Osteoblast (primary cell): Measurements from ENCODE around the gene TMEM30B. TPM values are rescaled to one million over a fixed set of nuclear protein-coding genes. Genes with fewer than 3 reads are reported as not detected.
A peak's percentile ranks its signal among the peaks of the same experiment; 100 is the strongest.

Experiments used
- DNase-seq: peaks from one replicate; pipeline ENCODE4 v3.0.0; 2011; ENCODE audit warnings: low spot score, mixed read lengths; ENCODE audit not compliant: insufficient read length; ENCODE audit errors: missing footprints
- H2AFZ ChIP-seq: 2 replicates; pipeline ENCODE4 v1.6.0; 2011; ENCODE audit warnings: mild to moderate bottlenecking, low read length
- H3K27ac ChIP-seq: 2 replicates; pipeline ENCODE4 v1.5.1; 2011; ENCODE audit warnings: mild to moderate bottlenecking, low read depth, low read length, moderate library complexity
- H3K27me3 ChIP-seq: 2 replicates; pipeline ENCODE4 v1.6.0; 2012; ENCODE audit warnings: mild to moderate bottlenecking, control low read depth, inconsistent platforms, low read length, moderate library complexity; ENCODE audit not compliant: insufficient read depth
- H3K36me3 ChIP-seq: 2 replicates; pipeline ENCODE4 v1.5.1; 2011; ENCODE audit warnings: mild to moderate bottlenecking, low read length, control low read depth, moderate library complexity; ENCODE audit not compliant: insufficient read depth
- H3K4me1 ChIP-seq: 2 replicates; pipeline ENCODE4 v1.5.1; 2011; ENCODE audit warnings: mild to moderate bottlenecking, low read length, control low read depth, moderate library complexity; ENCODE audit not compliant: insufficient read depth
- H3K4me2 ChIP-seq: 2 replicates; pipeline ENCODE4 v1.6.0; 2011; ENCODE audit warnings: mild to moderate bottlenecking, low read length; ENCODE audit not compliant: insufficient read depth
- H3K4me3 ChIP-seq: fragments of 200-600 bp; sonication (generic); 3 replicates; pipeline ENCODE4 v1.5.1; 2012; ENCODE audit warnings: mild to moderate bottlenecking, low read length, inconsistent platforms; ENCODE audit not compliant: insufficient read depth
- H3K79me2 ChIP-seq: 2 replicates; pipeline ENCODE4 v1.6.0; 2012; ENCODE audit warnings: mild to moderate bottlenecking, low read length, control low read depth, inconsistent platforms; ENCODE audit not compliant: insufficient read depth
- H3K9me3 ChIP-seq: 2 replicates; pipeline ENCODE4 v1.5.1; 2011; ENCODE audit warnings: low read depth, low read length, control low read depth
- H4K20me1 ChIP-seq: 2 replicates; pipeline ENCODE4 v1.6.0; 2012; ENCODE audit warnings: mild to moderate bottlenecking, low read length, control low read depth; ENCODE audit not compliant: insufficient read depth
- CTCF ChIP-seq: IDR thresholded peaks from 2 replicates; pipeline ENCODE4 v1.5.1; 2011; ENCODE audit warnings: mild to moderate bottlenecking, low read depth, low read length, moderate library complexity; ENCODE audit errors: extremely low read depth
- total RNA-seq: library from RNA; depleted of rRNA; stranded (reverse); fragments of >200 nt; gene quantifications from 2 replicates; pipeline ENCODE4 v1.2.3, GENCODE V29; 2012

TMEM30B gene
- total RNA-seq, 1 donor, result 1.1 TPM

GRCh38 chr14:61300209-61300608 lies 19.1 kb upstream of the TMEM30B start:
- no peak for DNase-seq
- H3K36me3 ChIP-seq, result no peaks in the 10 kb centered on the region
- no peak overlapping the region for H3K4me3 ChIP-seq
- no peaks in the 10 kb centered on the region for H3K4me1 ChIP-seq
- no peaks in the 10 kb centered on the region for H3K79me2 ChIP-seq
- no peak overlapping the region for H3K4me2 ChIP-seq
- no peak overlapping the region for H2AFZ ChIP-seq
- H3K9me3 ChIP-seq, result no peaks in the 10 kb centered on the region
- peaks cover 14% of the 10 kb centered on the region for H3K27me3 ChIP-seq
- TF ChIP-seq CTCF, result no peak
- no peaks in the 10 kb centered on the region for H4K20me1 ChIP-seq
- no peak overlapping the region for H3K27ac ChIP-seq

- no peak for TF ChIP-seq CTCF
- DNase-seq, result no peak
- Histone ChIP-seq H4K20me1 (no peaks in the 10 kb centered on the region), H3K4me3 (no peak overlapping the region), H3K79me2 (no peaks in the 10 kb centered on the region), H3K27me3 (peaks cover 14% of the 10 kb centered on the region), H3K4me2 (no peak overlapping the region), H3K4me1 (no peaks in the 10 kb centered on the region), H3K9me3 (no peaks in the 10 kb centered on the region), H3K27ac (no peak overlapping the region), H3K36me3 (no peaks in the 10 kb centered on the region), H2AFZ (no peak overlapping the region)
These were observed 17.7 kb upstream of the TMEM30B start for GRCh38 chr14:61298824-61299223.

GRCh38 chr14:61297581-61297980 lies 16.4 kb upstream of the TMEM30B start:
- Histone ChIP-seq H3K27ac (no peak overlapping the region), H3K4me2 (no peak overlapping the region), H3K79me2 (no peaks in the 10 kb centered on the region), H3K36me3 (no peaks in the 10 kb centered on the region), H2AFZ (no peak overlapping the region), H3K27me3 (peaks cover 14% of the 10 kb centered on the region), H3K9me3 (no peaks in the 10 kb centered on the region), H4K20me1 (no peaks in the 10 kb centered on the region), H3K4me3 (no peak overlapping the region), H3K4me1 (no peaks in the 10 kb centered on the region)
- DNase-seq, result no peak
- no peak for TF ChIP-seq CTCF

GRCh38 chr14:61296719-61297502 lies 15.8 kb upstream of the TMEM30B start:
- Histone ChIP-seq H4K20me1 (no peaks in the 10 kb centered on the region), H3K27me3 (peaks cover 9% of the 10 kb centered on the region), H3K4me1 (no peaks in the 10 kb centered on the region), H3K79me2 (no peaks in the 10 kb centered on the region), H3K4me3 (no peak overlapping the region), H3K4me2 (no peak overlapping the region), H3K27ac (no peak overlapping the region), H2AFZ (no peak overlapping the region), H3K36me3 (no peaks in the 10 kb centered on the region), H3K9me3 (no peaks in the 10 kb centered on the region)
- peak; percentile 78 for TF ChIP-seq CTCF
- no peak for DNase-seq
